ENCODE results near the gene SCIN. TPM values are rescaled to one million over a fixed set of nuclear protein-coding genes. Genes with fewer than 3 reads are reported as not detected.

SCIN gene
- total and polyA plus RNA-seq, 2 donors (not counting 1 experiment from before 2014, with no cell fraction given), result 0.49 to 0.97 TPM

DNA sequence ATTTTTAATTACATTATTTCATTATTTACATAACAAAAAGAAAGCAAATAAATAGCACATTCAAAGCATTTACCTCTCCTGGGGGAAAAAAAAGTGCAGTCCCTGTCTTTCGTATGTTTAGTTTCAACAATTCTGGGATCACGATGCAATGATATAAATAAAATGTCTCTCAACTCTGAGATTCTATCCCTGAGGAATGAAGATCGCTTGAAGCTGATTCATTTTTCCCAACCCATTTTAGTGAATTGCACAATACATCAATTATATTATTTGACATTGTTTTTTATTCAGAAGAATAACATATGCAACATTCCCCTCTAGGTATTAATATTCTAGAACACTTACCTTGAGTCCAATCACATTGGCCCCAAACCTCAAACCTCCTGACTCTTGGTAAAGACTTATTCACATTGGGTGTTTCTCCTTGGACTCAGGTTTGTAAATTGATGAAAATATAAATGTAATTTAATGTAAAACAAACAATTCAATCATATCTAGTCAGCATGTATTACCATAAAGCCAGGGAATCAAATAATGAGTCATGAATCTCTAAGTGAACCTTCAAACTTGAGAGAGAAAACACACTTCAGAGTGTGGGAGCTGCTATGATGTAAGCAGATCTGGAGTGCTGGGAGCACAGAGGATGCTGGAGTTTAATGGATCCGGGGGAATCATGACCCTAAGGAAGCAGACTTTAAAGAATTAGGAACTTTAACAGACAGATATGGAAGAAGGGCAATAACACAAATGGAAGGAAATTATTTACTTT, 5.3 kb upstream of the SCIN start:
- 57% methylated on average over 1 of the region's 4 CpGs for WGBS (ENCODE audit: insufficient coverage)
- peaks cover 0 to 10% (median 3%) of the 10 kb centered on the region in 4 experiments for H3K27me3 ChIP-seq (replicated peaks in 1 of 4; ENCODE audit: control extremely low read depth in 1 of 4, control insufficient read depth in 3 of 4, insufficient read depth in 4 of 4, low read length in 3 of 4)
- TF ChIP-seq, protein P1, sequence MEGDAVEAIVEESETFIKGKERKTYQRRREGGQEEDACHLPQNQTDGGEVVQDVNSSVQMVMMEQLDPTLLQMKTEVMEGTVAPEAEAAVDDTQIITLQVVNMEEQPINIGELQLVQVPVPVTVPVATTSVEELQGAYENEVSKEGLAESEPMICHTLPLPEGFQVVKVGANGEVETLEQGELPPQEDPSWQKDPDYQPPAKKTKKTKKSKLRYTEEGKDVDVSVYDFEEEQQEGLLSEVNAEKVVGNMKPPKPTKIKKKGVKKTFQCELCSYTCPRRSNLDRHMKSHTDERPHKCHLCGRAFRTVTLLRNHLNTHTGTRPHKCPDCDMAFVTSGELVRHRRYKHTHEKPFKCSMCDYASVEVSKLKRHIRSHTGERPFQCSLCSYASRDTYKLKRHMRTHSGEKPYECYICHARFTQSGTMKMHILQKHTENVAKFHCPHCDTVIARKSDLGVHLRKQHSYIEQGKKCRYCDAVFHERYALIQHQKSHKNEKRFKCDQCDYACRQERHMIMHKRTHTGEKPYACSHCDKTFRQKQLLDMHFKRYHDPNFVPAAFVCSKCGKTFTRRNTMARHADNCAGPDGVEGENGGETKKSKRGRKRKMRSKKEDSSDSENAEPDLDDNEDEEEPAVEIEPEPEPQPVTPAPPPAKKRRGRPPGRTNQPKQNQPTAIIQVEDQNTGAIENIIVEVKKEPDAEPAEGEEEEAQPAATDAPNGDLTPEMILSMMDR (IDR thresholded peaks at IDR 0.05), result no peak
- no peak for TF ChIP-seq EZH2 (IDR thresholded peaks at IDR 0.05; ENCODE audit: borderline replicate concordance, insufficient read depth, low read depth, low read length, poor library complexity, severe bottlenecking)
- H3K9ac ChIP-seq (ENCODE audit: low read length), result no peak overlapping the region
- no peak overlapping the region for H3K27ac ChIP-seq (ENCODE audit: low read length in 2 of 2)
- DNase-seq (no peak), ATAC-seq (ENCODE audit: low read depth) (no peak)
- peaks cover 7 to 8% of the 10 kb centered on the region in 2 donors for H3K4me1 ChIP-seq (ENCODE audit: control insufficient read depth in 2 of 2, insufficient read depth in 2 of 2, low read length in 2 of 2)
- no peaks in the 10 kb centered on the region for H4K20me1 ChIP-seq (ENCODE audit: control insufficient read depth, insufficient read depth, low read length, poor library complexity, severe bottlenecking)
- no peaks in the 10 kb centered on the region for H3K9me3 ChIP-seq (ENCODE audit: control extremely low read depth in 1 of 3, control insufficient read depth in 2 of 3, insufficient read depth in 1 of 3, low read length in 2 of 3)
- no peak overlapping the region for H2AFZ ChIP-seq (ENCODE audit: insufficient read depth, low read depth, low read length, poor library complexity, severe bottlenecking)
- no peaks in the 10 kb centered on the region for H3K36me3 ChIP-seq (replicated peaks in 1 of 2; ENCODE audit: control extremely low read depth in 1 of 2, control insufficient read depth in 1 of 2, extremely low read depth in 1 of 2, insufficient read depth in 2 of 2, low read length in 1 of 2)
- H3K79me2 ChIP-seq (ENCODE audit: control insufficient read depth, insufficient read depth, low read length), result no peaks in the 10 kb centered on the region
- Mint-ChIP-seq H3K9me3 (ENCODE audit: insufficient read depth) (no peaks in the 10 kb centered on the region), H3K27ac (no peak overlapping the region), H3K4me3 (no peak overlapping the region), H3K4me1 (peaks cover 5% of the 10 kb centered on the region), H3K27me3 (peaks cover 23% of the 10 kb centered on the region)
- H3K4me2 ChIP-seq (replicated peaks; ENCODE audit: low read depth, low read length, poor library complexity, severe bottlenecking), result no peak overlapping the region
- H3K4me3 ChIP-seq (ENCODE audit: control extremely low read depth in 1 of 5, extremely low read depth in 1 of 5, insufficient read depth in 1 of 5, low read depth in 2 of 5, low read length in 4 of 5), result no peak overlapping the region
- CTCF ChIA-PET, result interaction anchor here (1.0 kb wide), 1 partner anchor 13 kb away, joined by 3 read pairs; no protein-coding TSS in a partner anchor
- intact Hi-C loops (cut with micrococcal nuclease), result no loop called here
- POLR2A ChIA-PET, result no interaction called here

DNA sequence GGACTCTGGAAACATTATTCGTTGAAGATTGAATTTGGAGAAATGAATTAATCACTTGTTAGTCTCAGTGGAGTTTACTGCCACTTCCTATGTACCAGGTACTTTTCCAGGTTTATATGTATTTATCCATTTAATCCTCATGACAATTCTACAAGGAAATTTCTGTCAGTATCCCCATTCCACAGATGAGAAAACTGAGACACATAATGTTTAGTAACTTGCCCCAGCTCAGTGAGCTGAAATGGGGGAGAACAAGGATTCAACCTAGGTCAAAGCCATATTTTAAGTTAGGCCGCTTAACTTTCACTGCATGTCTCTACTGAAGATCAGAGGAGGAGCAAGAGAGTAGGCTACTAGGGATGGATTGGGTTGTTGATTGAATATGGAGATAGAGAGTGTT, 4.6 kb upstream of the SCIN start:
- Histone ChIP-seq H3K79me2 (ENCODE audit: control insufficient read depth, insufficient read depth, low read length) (no peaks in the 10 kb centered on the region), H3K27me3 (replicated peaks in 1 of 4; ENCODE audit: control extremely low read depth in 1 of 4, control insufficient read depth in 3 of 4, insufficient read depth in 4 of 4, low read length in 3 of 4) (peaks cover 0 to 17% (median 4%) of the 10 kb centered on the region in 4 experiments), H3K4me1 (ENCODE audit: control insufficient read depth in 2 of 2, insufficient read depth in 2 of 2, low read length in 2 of 2) (peaks cover 14 to 15% of the 10 kb centered on the region in 2 donors), H3K9me3 (ENCODE audit: control extremely low read depth in 1 of 3, control insufficient read depth in 2 of 3, insufficient read depth in 1 of 3, low read length in 2 of 3) (peaks cover 0 to 4% (median 0%) of the 10 kb centered on the region in 3 donors), H3K9ac (ENCODE audit: low read length) (no peak overlapping the region), H4K20me1 (ENCODE audit: control insufficient read depth, insufficient read depth, low read length, poor library complexity, severe bottlenecking) (no peaks in the 10 kb centered on the region), H3K36me3 (replicated peaks in 1 of 2; ENCODE audit: control extremely low read depth in 1 of 2, control insufficient read depth in 1 of 2, extremely low read depth in 1 of 2, insufficient read depth in 2 of 2, low read length in 1 of 2) (no peaks in the 10 kb centered on the region), H3K27ac (ENCODE audit: low read length in 2 of 2) (no peak overlapping the region), H3K4me2 (replicated peaks; ENCODE audit: low read depth, low read length, poor library complexity, severe bottlenecking) (no peak overlapping the region), H2AFZ (ENCODE audit: insufficient read depth, low read depth, low read length, poor library complexity, severe bottlenecking) (no peak overlapping the region), H3K4me3 (ENCODE audit: control extremely low read depth in 1 of 5, extremely low read depth in 1 of 5, insufficient read depth in 1 of 5, low read depth in 2 of 5, low read length in 4 of 5) (no peak overlapping the region)
- peaks cover 28% of the 10 kb centered on the region for H3K27me3 Mint-ChIP-seq
- POLR2A ChIA-PET, result no interaction called here
- TF ChIP-seq EZH2 (IDR thresholded peaks at IDR 0.05; ENCODE audit: borderline replicate concordance, insufficient read depth, low read depth, low read length, poor library complexity, severe bottlenecking), result no peak
- TF ChIP-seq, protein P1 (IDR thresholded peaks at IDR 0.05), result no peak
- CTCF ChIA-PET, result interaction anchor here (1.0 kb wide), 1 partner anchor 12 kb away, joined by 3 read pairs; no protein-coding TSS in a partner anchor
- WGBS (ENCODE audit: insufficient coverage), result 97% methylated on average over 2 of the region's 2 CpGs
- H3K4me3 Mint-ChIP-seq, result no peak overlapping the region
- no peak overlapping the region for H3K27ac Mint-ChIP-seq
- H3K4me1 Mint-ChIP-seq, result peaks cover 9% of the 10 kb centered on the region
- ATAC-seq (ENCODE audit: low read depth) (no peak), DNase-seq (no peak)
- intact Hi-C loops (cut with micrococcal nuclease), result no loop called here
- no peaks in the 10 kb centered on the region for H3K9me3 Mint-ChIP-seq (ENCODE audit: insufficient read depth)
